Vagina (tissue), 2 donors: Measurements from ENCODE around the gene DHRS7. TPM values are rescaled to one million over a fixed set of nuclear protein-coding genes. Genes with fewer than 3 reads are reported as not detected.

ENCODE experiments used
- DNase-seq, 2 donors: peaks; one replicate each; pipeline ENCODE4 v3.0.0-alpha.2; 2017; ENCODE audit errors: extremely low spot score in 2 of 2
- H3K27ac ChIP-seq: fragments of 200-600 bp; sonication (generic); one replicate; pipeline ENCODE4 v1.5.1; 2019
- H3K27me3 ChIP-seq: fragments of 200-600 bp; sonication (generic); one replicate; pipeline ENCODE4 v1.5.1; 2019
- H3K36me3 ChIP-seq, 2 donors: fragments of 200-600 bp; sonication (generic); one replicate each; pipeline ENCODE4 v1.5.1; 2017 to 2019
- H3K4me1 ChIP-seq: fragments of 200-600 bp; sonication (generic); one replicate; pipeline ENCODE4 v1.5.1; 2019
- H3K4me3 ChIP-seq, 2 donors: fragments of 200-600 bp; sonication (generic); 1 replicate in 1 of 2; 2 replicates in 1 of 2; pipeline ENCODE4 v1.5.1; 2016 to 2019
- H3K9me3 ChIP-seq: fragments of 200-600 bp; sonication (generic); one replicate; pipeline ENCODE4 v1.5.1; 2019
- POLR2A ChIP-seq, 2 donors: fragments of 450-650 bp; IDR thresholded peaks; one replicate each; pipeline ENCODE4 v1.6.1; 2017; ENCODE audit warnings: antibody characterized with exemption in 2 of 2, mild to moderate bottlenecking in 2 of 2, moderate library complexity in 2 of 2
- POLR2AphosphoS5 ChIP-seq, 2 donors: sonication (generic); formaldehyde crosslinking; IDR thresholded peaks; one replicate each; pipeline ENCODE4 v1.9.0; 2017; ENCODE audit warnings: antibody characterized with exemption in 2 of 2, mild to moderate bottlenecking in 2 of 2, low read depth in 1 of 2; ENCODE audit not compliant: insufficient read depth in 1 of 2
- intact Hi-C: fragments of 100-400 bp; cut with DNase I; formaldehyde crosslinking; loops from one replicate; pipeline ENCODE4 v1.15.1; 2023
- total RNA-seq: library from RNA; depleted of rRNA; stranded (reverse); fragments of >200 nt; gene quantifications from one replicate; pipeline ENCODE4 v1.2.3, GENCODE V29; 2016
- TF ChIP-seq, protein P1 (sequence below), 3 experiments: fragments of 450-650 bp in 2 of 3; fragments of 200-600 bp in 1 of 3; sonication (generic) in 1 of 3; IDR thresholded peaks; one replicate each; pipeline ENCODE4 v1.5.1; 2017 to 2019; ENCODE audit warnings: antibody characterized with exemption in 3 of 3, mild to moderate bottlenecking in 2 of 3, moderate library complexity in 2 of 3

Gene DHRS7
- total RNA-seq, 1 donor from 2014 or later: 43.0 TPM

DNA sequence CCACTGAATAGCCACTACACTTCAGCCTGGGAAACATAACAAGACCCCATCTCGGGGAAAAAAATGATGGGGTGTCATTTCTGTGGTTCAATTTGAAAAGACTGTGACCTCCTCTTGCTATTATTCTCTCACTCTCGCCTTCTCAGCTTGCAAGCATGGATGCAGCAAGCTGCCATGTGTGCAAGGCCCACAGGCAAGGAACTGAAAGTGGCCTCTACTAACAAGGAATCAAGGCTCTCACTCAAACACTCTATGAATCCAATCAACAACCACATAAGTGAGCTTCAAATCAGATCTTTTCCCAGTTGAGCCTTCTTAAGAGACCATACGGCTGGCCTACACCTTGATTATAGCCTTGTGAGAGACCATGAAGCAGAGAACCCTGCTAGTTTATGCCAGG, 17.9 kb upstream of the DHRS7 start:
- intact Hi-C loops: loop anchor here (10.0 kb wide), 2 partner anchors 118 to 218 kb away; no protein-coding TSS in a partner anchor
- TF ChIP-seq POLR2A (IDR thresholded peaks at IDR 0.05): no peak
- TF ChIP-seq, protein P1, sequence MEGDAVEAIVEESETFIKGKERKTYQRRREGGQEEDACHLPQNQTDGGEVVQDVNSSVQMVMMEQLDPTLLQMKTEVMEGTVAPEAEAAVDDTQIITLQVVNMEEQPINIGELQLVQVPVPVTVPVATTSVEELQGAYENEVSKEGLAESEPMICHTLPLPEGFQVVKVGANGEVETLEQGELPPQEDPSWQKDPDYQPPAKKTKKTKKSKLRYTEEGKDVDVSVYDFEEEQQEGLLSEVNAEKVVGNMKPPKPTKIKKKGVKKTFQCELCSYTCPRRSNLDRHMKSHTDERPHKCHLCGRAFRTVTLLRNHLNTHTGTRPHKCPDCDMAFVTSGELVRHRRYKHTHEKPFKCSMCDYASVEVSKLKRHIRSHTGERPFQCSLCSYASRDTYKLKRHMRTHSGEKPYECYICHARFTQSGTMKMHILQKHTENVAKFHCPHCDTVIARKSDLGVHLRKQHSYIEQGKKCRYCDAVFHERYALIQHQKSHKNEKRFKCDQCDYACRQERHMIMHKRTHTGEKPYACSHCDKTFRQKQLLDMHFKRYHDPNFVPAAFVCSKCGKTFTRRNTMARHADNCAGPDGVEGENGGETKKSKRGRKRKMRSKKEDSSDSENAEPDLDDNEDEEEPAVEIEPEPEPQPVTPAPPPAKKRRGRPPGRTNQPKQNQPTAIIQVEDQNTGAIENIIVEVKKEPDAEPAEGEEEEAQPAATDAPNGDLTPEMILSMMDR (IDR thresholded peaks at IDR 0.05): no peak
- no peak for TF ChIP-seq POLR2AphosphoS5 (IDR thresholded peaks at IDR 0.05; ENCODE audit: insufficient read depth in 1 of 2, low read depth in 1 of 2)

DNA sequence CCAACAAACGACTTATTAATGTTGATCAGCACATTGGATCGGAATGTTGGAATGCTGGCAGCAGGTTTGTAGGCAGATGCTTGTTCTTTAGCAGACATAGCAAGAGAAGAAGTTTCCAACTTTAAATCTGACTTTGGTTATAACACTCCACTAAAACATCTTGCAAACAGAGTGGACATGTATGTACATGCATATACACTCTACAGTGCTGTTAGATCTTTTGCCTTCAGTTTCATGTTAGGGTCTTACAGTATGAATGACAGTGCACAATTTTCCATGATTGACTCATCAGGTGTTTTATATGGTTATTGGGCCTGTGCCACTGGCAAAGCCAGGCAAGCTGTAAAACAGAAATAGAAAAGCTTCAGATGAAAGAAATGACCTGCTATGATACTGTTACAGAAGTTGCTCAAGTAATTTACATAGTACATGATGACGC, 14.3 kb upstream of the DHRS7 start:
- H3K9me3 ChIP-seq: no peaks in the 10 kb centered on the region
- TF ChIP-seq POLR2AphosphoS5 (IDR thresholded peaks at IDR 0.05; ENCODE audit: insufficient read depth in 1 of 2, low read depth in 1 of 2): peak in 1 of 2 donors; percentile 32
- TF ChIP-seq, protein P1 (IDR thresholded peaks at IDR 0.05): no peak
- H3K27ac ChIP-seq: no peak overlapping the region
- H3K27me3 ChIP-seq: no peaks in the 10 kb centered on the region
- intact Hi-C loops: no loop called here
- no peaks in the 10 kb centered on the region for H3K36me3 ChIP-seq
- no peaks in the 10 kb centered on the region for H3K4me1 ChIP-seq
- no peak for DNase-seq
- H3K4me3 ChIP-seq: no peak overlapping the region

More for the DNA sequence above, 17.9 kb upstream of the DHRS7 start:
- Histone ChIP-seq H3K9me3 (no peaks in the 10 kb centered on the region), H3K27ac (no peak overlapping the region), H3K4me3 (no peak overlapping the region), H3K36me3 (no peaks in the 10 kb centered on the region), H3K27me3 (no peaks in the 10 kb centered on the region), H3K4me1 (no peaks in the 10 kb centered on the region)
- no peak for DNase-seq

DNA sequence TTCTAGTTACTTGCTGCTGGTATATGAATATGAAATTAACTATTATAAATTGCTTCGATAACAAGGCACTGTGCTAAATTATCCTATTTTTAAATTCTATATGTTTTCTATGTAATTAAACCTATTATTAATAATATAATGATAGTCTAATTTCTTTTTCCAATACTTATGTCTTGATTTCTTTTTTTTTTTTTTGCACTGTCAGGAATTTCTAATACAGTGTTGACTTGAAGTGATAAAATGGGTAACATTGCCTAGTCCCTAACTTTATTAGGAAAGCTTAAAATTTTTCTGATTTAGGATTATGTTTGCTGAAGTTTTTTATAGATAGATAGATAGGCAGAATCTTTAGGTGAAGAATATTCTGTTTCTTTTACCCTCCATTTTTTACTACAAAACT, 13.6 kb upstream of the DHRS7 start:
- Histone ChIP-seq H3K4me3 (no peak overlapping the region), H3K27ac (no peak overlapping the region), H3K4me1 (no peaks in the 10 kb centered on the region), H3K36me3 (no peaks in the 10 kb centered on the region), H3K9me3 (no peaks in the 10 kb centered on the region), H3K27me3 (no peaks in the 10 kb centered on the region)
- DNase-seq: no peak
- intact Hi-C loops: no loop called here
- TF ChIP-seq, protein P1 (IDR thresholded peaks at IDR 0.05): no peak
- no peak for TF ChIP-seq POLR2AphosphoS5 (IDR thresholded peaks at IDR 0.05; ENCODE audit: insufficient read depth in 1 of 2, low read depth in 1 of 2)
- TF ChIP-seq POLR2A (IDR thresholded peaks at IDR 0.05): no peak

DNA sequence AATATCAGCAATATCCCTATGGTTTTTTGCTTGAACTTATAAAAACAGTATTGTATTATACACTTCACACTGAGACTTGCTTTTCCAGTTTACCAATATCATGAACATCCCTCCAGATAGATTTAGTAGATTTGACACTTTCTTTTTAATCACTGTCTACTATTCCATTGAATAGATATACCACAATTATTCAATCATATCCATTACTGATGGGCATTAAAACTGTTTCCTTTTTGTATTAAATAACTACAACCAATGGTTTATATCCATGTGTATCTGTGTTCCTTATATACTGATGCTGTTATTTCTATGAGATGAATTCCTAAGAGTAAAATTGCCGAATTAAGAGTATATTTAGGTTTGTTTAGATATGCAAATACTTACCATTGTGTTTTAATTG, 13.0 kb upstream of the DHRS7 start:
- Histone ChIP-seq H3K4me3 (no peak overlapping the region), H3K27ac (no peak overlapping the region), H3K36me3 (no peaks in the 10 kb centered on the region), H3K9me3 (no peaks in the 10 kb centered on the region), H3K27me3 (no peaks in the 10 kb centered on the region), H3K4me1 (no peaks in the 10 kb centered on the region)
- DNase-seq: no peak
- TF ChIP-seq POLR2A (IDR thresholded peaks at IDR 0.05) (no peak), POLR2AphosphoS5 (IDR thresholded peaks at IDR 0.05; ENCODE audit: insufficient read depth in 1 of 2, low read depth in 1 of 2) (no peak)
- intact Hi-C loops: no loop called here

DNA sequence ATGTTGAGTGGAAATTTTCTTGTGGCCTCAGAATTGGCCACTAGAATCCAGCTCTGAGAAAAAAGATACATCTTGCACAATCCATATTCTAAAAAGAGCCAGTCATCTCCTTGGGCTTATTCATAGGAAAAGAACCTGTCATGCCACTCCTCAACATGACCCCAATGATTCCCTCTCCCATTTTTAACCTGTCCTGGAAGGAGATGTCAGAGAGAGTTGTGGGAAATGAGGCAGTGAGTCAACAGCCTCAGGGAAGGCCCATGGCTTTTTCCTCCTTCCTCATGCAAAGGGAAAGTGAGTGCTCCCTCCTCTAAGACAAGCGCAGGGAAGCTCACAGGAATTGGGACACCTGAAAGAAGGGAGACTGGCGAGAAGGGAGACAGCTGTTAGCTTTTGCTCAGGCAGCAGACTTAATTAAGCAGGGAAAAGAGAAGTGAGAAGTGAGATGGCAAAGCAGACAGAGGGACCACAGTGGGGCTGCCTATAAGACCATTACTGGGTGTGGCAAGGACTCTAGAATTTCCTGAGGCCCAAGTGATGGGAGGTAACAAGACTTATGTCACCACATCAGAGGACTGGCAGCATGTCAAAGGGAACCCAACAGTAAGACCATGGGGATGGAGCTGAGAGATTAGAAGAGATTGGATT, 10.2 kb upstream of the DHRS7 start:
- DNase-seq: no peak
- H3K36me3 ChIP-seq: no peaks in the 10 kb centered on the region
- no peaks in the 10 kb centered on the region for H3K9me3 ChIP-seq
- H3K4me1 ChIP-seq: no peaks in the 10 kb centered on the region
- TF ChIP-seq POLR2AphosphoS5 (IDR thresholded peaks at IDR 0.05; ENCODE audit: insufficient read depth in 1 of 2, low read depth in 1 of 2) (no peak), POLR2A (IDR thresholded peaks at IDR 0.05) (no peak)
- TF ChIP-seq, protein P1 (IDR thresholded peaks at IDR 0.05): no peak
- no peak overlapping the region for H3K27ac ChIP-seq
- intact Hi-C loops: no loop called here
- no peaks in the 10 kb centered on the region for H3K27me3 ChIP-seq
- H3K4me3 ChIP-seq: no peak overlapping the region
